MM.1S (cell line): ENCODE data around the gene NAA10.

Source experiments
- DNase-seq: peaks from one replicate; pipeline ENCODE4 v3.0.0-alpha.2; 2015
- H2AFZ ChIP-seq: fragments of 300-600 bp; sonication (generic); 2 replicates; pipeline ENCODE4 v1.6.0; 2016; ENCODE audit warnings: antibody characterized with exemption, low read length
- H3F3A ChIP-seq: fragments of 300-600 bp; sonication (generic); 2 replicates; pipeline ENCODE4 v1.6.1; 2016; ENCODE audit warnings: mild to moderate bottlenecking, antibody characterized with exemption, low read length, moderate library complexity, mixed read lengths; ENCODE audit not compliant: insufficient read depth
- H3K27ac ChIP-seq: fragments of 300-600 bp; sonication (generic); 2 replicates; pipeline ENCODE4 v1.5.1; 2016; ENCODE audit warnings: mild to moderate bottlenecking, low read length
- H3K27me3 ChIP-seq: fragments of 300-600 bp; sonication (generic); replicated peaks from 2 replicates; pipeline ENCODE4 v1.6.0; 2016; ENCODE audit warnings: low read length; ENCODE audit not compliant: insufficient read depth
- H3K36me3 ChIP-seq: fragments of 300-600 bp; sonication (generic); replicated peaks from 2 replicates; pipeline ENCODE4 v1.6.1; 2016; ENCODE audit warnings: mild to moderate bottlenecking, low read length, mixed read lengths; ENCODE audit not compliant: insufficient read depth
- H3K4me1 ChIP-seq: fragments of 300-600 bp; sonication (generic); 2 replicates; pipeline ENCODE4 v1.6.1; 2016; ENCODE audit warnings: low read length, mixed read lengths
- H3K4me2 ChIP-seq: fragments of 300-600 bp; sonication (generic); 2 replicates; pipeline ENCODE4 v1.6.0; 2016; ENCODE audit warnings: low read depth, low read length
- H3K4me3 ChIP-seq: fragments of 300-600 bp; sonication (generic); 2 replicates; pipeline ENCODE4 v1.5.1; 2016; ENCODE audit warnings: low read length, mixed read lengths
- H3K79me2 ChIP-seq: fragments of 300-600 bp; sonication (generic); 2 replicates; pipeline ENCODE4 v1.6.1; 2016; ENCODE audit warnings: mixed run types, low read length, mixed read lengths
- H3K9ac ChIP-seq: fragments of 300-600 bp; sonication (generic); 2 replicates; pipeline ENCODE4 v1.6.1; 2016; ENCODE audit warnings: low read length, mixed read lengths
- H3K9me2 ChIP-seq: fragments of 300-600 bp; sonication (generic); replicated peaks from 2 replicates; pipeline ENCODE4 v1.6.1; 2016; ENCODE audit warnings: mild to moderate bottlenecking, low read length, mixed read lengths; ENCODE audit not compliant: insufficient read depth
- H3K9me3 ChIP-seq: fragments of 300-600 bp; sonication (generic); replicated peaks from 2 replicates; pipeline ENCODE4 v1.6.1; 2016; ENCODE audit warnings: mild to moderate bottlenecking, low read length, mixed read lengths; ENCODE audit not compliant: insufficient read depth
- H4K20me1 ChIP-seq: fragments of 300-600 bp; sonication (generic); 2 replicates; pipeline ENCODE4 v1.6.1; 2016; ENCODE audit warnings: mild to moderate bottlenecking, low read length, moderate library complexity, mixed read lengths; ENCODE audit not compliant: insufficient read depth
- CTCF ChIP-seq: fragments of 300-600 bp; sonication (generic); IDR thresholded peaks from 2 replicates; pipeline ENCODE4 v1.5.1; 2016; ENCODE audit warnings: antibody characterized with exemption, low read length, mixed read lengths
- EZH2 ChIP-seq: fragments of 300-600 bp; sonication (generic); optimal IDR thresholded peaks from 2 replicates; pipeline ENCODE3; 2017; ENCODE audit warnings: low read depth, mild to moderate bottlenecking, antibody characterized with exemption, low read length, mixed read lengths
- EZH2phosphoT487 ChIP-seq: fragments of 300-600 bp; sonication (generic); IDR thresholded peaks from 2 replicates; pipeline ENCODE4 v1.6.1; 2018; ENCODE audit warnings: antibody characterized with exemption, low read length

NAA10 gene

GRCh38 chrX:153927672-153927921 is 7.2 kb downstream of the NAA10 start:
- Histone ChIP-seq H3K9ac (peak overlapping the region; percentile 91), H3K27me3 (no peaks in the 10 kb centered on the region), H3K9me2 (no peaks in the 10 kb centered on the region)

DNA sequence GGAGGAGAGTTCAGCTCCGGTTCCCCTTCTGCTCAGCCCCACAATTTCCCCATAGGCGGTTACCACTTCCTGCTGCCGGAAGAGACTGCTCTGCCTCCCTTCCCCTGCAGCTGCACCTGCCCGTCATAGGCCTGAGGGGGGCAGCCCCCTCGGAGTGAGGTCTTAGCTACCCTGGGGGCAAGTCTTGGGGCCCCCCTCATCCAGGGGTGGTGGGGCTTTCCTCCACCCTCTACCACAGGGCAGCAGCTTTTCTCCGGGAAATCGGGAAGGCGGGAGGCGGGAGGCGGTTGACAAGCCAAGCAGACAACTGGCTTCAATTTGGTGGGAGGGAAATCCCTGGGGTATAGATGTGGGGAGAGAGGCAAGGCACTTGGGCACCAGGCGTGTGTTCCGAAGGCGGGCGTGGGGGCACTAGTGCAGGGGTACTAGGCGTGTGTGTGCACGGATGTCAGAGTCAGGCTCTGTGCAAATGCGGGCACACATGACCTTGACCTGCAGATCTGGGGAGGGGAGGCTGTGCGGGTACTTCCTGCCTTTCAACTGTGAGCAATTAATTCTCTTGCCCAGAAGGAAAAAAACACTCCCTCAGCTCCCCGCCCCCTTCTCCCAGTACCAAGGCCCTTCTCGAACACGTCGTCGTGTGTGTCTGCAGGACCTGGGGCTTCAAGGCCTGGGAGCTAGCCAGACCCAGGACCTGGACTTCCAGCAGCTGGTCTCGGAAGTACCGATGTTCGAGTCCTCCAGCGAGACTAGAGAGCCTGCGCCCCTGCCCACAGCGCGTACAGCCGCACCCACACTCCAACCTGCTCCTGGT is 7.8 kb downstream of the NAA10 start:
- Histone ChIP-seq H3K9me3 (no peaks in the 10 kb centered on the region), H2AFZ (no peak overlapping the region), H3K27me3 (no peaks in the 10 kb centered on the region), H4K20me1 (no peaks in the 10 kb centered on the region), H3K4me3 (peak overlapping the region; percentile 78), H3K9me2 (no peaks in the 10 kb centered on the region), H3F3A (peaks cover 38% of the 10 kb centered on the region), H3K79me2 (peaks cover 52% of the 10 kb centered on the region), H3K4me1 (peaks cover 11% of the 10 kb centered on the region; the same call in 1 of the 2 replicates), H3K4me2 (peak overlapping the region; percentile 73), H3K9ac (peak overlapping the region; percentile 91), H3K27ac (peak overlapping the region; percentile 98), H3K36me3 (no peaks in the 10 kb centered on the region)
- TF ChIP-seq EZH2phosphoT487 (no peak), CTCF (no peak; the same call in 1 of the 2 replicates), EZH2 (no peak)
- peak; percentile 86 for DNase-seq

More at GRCh38 chrX:153927672-153927921, 7.2 kb downstream of the NAA10 start:
- Histone ChIP-seq H3K4me3 (peak overlapping the region; percentile 78), H3K4me2 (peak overlapping the region; percentile 73), H2AFZ (no peak overlapping the region), H3K79me2 (peaks cover 52% of the 10 kb centered on the region), H3K4me1 (peaks cover 11% of the 10 kb centered on the region; the same call in 1 of the 2 replicates), H3F3A (peaks cover 38% of the 10 kb centered on the region), H3K36me3 (no peaks in the 10 kb centered on the region), H3K9me3 (no peaks in the 10 kb centered on the region), H3K27ac (peak overlapping the region; percentile 98), H4K20me1 (no peaks in the 10 kb centered on the region)
- TF ChIP-seq EZH2: no peak
- DNase-seq: peak; percentile 14

DNA sequence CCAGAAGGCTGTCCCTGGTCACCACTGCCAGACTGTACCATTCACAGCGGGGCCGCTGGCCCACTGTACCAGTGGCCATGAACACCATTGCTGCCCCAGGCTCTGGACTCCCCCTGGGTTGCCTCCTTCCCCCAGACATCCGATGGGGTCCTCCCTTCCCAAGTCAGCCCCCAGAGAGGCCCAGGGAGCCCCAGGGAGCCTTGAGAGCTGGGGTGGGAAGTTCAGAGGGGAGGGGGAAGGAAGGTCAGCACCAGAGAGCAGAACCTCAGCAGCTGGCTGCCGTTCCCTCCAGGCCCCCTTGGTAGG is 8.3 kb downstream of the NAA10 start:
- Histone ChIP-seq H3K4me2 (peak overlapping the region; percentile 73), H3K9me2 (no peaks in the 10 kb centered on the region), H3K4me3 (peak overlapping the region; percentile 78), H4K20me1 (no peaks in the 10 kb centered on the region), H3K27me3 (no peaks in the 10 kb centered on the region), H3K9me3 (no peaks in the 10 kb centered on the region), H3K9ac (peak overlapping the region; percentile 91), H2AFZ (no peak overlapping the region), H3F3A (peaks cover 38% of the 10 kb centered on the region), H3K4me1 (peaks cover 11% of the 10 kb centered on the region; the same call in 1 of the 2 replicates), H3K79me2 (peaks cover 52% of the 10 kb centered on the region), H3K27ac (peak overlapping the region; percentile 98), H3K36me3 (no peaks in the 10 kb centered on the region)
- TF ChIP-seq EZH2phosphoT487 (no peak), CTCF (no peak), EZH2 (no peak)
- DNase-seq: no peak

DNA sequence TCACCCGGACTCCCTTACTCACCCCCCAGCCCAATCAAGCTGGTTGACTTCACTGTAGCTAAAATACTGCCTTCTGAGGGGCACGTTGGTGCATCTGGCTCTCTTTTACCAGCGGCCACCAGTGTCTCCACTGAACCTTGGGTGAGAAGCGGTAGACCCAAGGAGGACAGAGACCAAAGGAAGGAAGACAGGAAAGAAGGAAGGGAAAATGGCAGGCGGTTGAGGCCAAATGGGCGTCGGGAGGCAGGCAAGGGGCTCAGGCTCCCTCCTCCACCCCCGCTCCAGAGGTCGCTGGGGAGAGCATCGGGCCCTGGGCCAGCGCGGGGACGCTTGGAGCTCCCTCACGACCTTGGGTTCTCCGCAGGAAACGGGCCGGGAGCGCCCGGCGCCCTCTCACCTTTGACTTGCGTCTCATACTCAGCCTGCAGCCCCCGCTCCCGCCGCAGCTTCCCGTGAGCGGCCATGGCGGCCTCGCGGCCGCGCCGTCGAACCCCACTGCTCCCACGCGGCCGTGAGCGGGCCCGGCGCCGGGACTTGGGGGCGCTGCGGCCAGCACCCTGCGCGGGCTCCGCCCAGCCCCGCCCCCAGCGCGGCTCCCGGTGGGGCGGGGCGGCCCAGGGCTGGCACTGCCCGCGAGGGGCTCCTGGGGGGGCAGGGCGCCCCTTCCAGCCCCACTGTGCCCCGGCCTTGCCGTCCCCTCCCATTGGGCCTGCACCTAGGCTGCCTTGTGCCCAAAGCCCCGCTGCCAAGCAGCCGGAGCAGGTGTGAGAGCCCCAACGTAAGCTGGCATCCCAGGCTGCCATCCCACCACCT is 8.9 kb downstream of the NAA10 start, which contains the start of gene ARHGAP4:
TSS of gene ARHGAP4 (minus strand) at position 526 of the 813 bp plus-strand sequence. CDS start at position 464, 62 bp downstream.
- no peaks in the 10 kb centered on the region for H3K36me3 ChIP-seq
- peak within 1 kb of the TSS; percentile 90 for H3K4me3 ChIP-seq
- no peak within 1 kb of the TSS for H2AFZ ChIP-seq
- no peak for TF ChIP-seq CTCF
- no peak for TF ChIP-seq EZH2
- TF ChIP-seq EZH2phosphoT487: no peak
- H3F3A ChIP-seq: peaks cover 38% of the 10 kb centered on the region
- H3K4me1 ChIP-seq: peaks cover 11% of the 10 kb centered on the region; the same call in 1 of the 2 replicates
- peaks cover 47% of the 10 kb centered on the region for H3K79me2 ChIP-seq
- no peaks in the 10 kb centered on the region for H3K27me3 ChIP-seq
- H4K20me1 ChIP-seq: no peaks in the 10 kb centered on the region
- peak within 1 kb of the TSS; percentile 85 for H3K4me2 ChIP-seq
- DNase-seq: peak; percentile 58
- no peaks in the 10 kb centered on the region for H3K9me2 ChIP-seq
- no peaks in the 10 kb centered on the region for H3K9me3 ChIP-seq
- peak within 1 kb of the TSS; percentile 98 for H3K27ac ChIP-seq
- H3K9ac ChIP-seq: peak within 1 kb of the TSS; percentile 98
